ENCODE data around the gene LAIR1.

GRCh38 chr19:54333586-54334298 is 31.0 kb downstream of the LAIR1 start:
- TF ChIP-seq ETV6 (CRISPR knock-in tag; IDR thresholded peaks at IDR 0.05) (no peak), ATF2 (CRISPR knock-in tag; IDR thresholded peaks at IDR 0.05; ENCODE audit: borderline replicate concordance, low read depth) (no peak)
